Ovary (tissue), 9 donors: ENCODE measurements around the gene ZNF593OS. TPM values are rescaled to one million over a fixed set of nuclear protein-coding genes. Genes with fewer than 3 reads are reported as not detected.

ENCODE experiments used
- DNase-seq, 5 donors: peaks; one replicate each; pipeline ENCODE4 v3.0.0-alpha.2; 2019 to 2020
- H3K27ac ChIP-seq, 2 donors: fragments of 200-600 bp; one replicate each; pipeline versions ENCODE4 v1.5.1 to v1.8.0; 2019 to 2022
- H3K27me3 ChIP-seq: fragments of 200-600 bp; one replicate; pipeline ENCODE4 v1.8.0; 2022
- H3K36me3 ChIP-seq: fragments of 200-600 bp; sonication (generic); one replicate; pipeline ENCODE4 v1.5.1; 2019
- H3K4me1 ChIP-seq: one replicate; pipeline ENCODE4 v1.8.1; 2013; ENCODE audit warnings: mild to moderate bottlenecking, moderate library complexity; ENCODE audit not compliant: insufficient read depth
- H3K4me3 ChIP-seq: fragments of 200-600 bp; sonication (generic); one replicate; pipeline ENCODE4 v1.5.1; 2017
- H3K9me3 ChIP-seq, 2 donors: fragments of 200-600 bp in 1 of 2; sonication (generic) in 1 of 2; one replicate each; pipeline versions ENCODE4 v1.5.1 to v1.8.1; 2013 to 2019; ENCODE audit warnings: mild to moderate bottlenecking in 1 of 2, moderate library complexity in 1 of 2
- EP300 ChIP-seq: sonication (generic); formaldehyde crosslinking; IDR thresholded peaks from one replicate; pipeline ENCODE4 v1.6.1; 2017; ENCODE audit warnings: antibody characterized with exemption
- POLR2A ChIP-seq: fragments of 450-650 bp; IDR thresholded peaks from one replicate; pipeline ENCODE4 v1.6.1; 2017; ENCODE audit warnings: antibody characterized with exemption, mild to moderate bottlenecking, moderate library complexity
- WGBS, 3 donors: extraction: QIAGEN DNeasy Blood & Tissue Kit in 1 of 3; methylation state at CpG; one replicate each; pipeline versions ENCODE4 v1.1.5 to v1.1.7; 2013 to 2017; 5-methylcytosine and 5-hydroxymethylcytosine counted together
- intact Hi-C, 4 donors: fragments of 100-400 bp; cut with DNase I; formaldehyde crosslinking; loops; one replicate each; pipeline versions ENCODE4 v1.11.0 to v1.15.1; 2022 to 2023
- polyA plus RNA-seq, 2 donors: library from polyadenylated mRNA; stranded (reverse); fragments of 200-250 nt in 1 of 2; fragments of 350-450 nt in 1 of 2; fragmentation: Illumina TruSeq in 1 of 2; extraction: RNeasy Lipid Tissue Mini Kit (QIAGEN cat#74804) in 1 of 2; gene quantifications; one replicate each; pipeline ENCODE4 v1.2.3, GENCODE V29; 2013 to 2014
- total RNA-seq, 7 donors: library from RNA; depleted of rRNA in 2 of 7; stranded (reverse); fragments of >200 nt in 2 of 7; fragmentation: NEBNext Ultra II Directional in 3 of 7; extraction: Animal tissue kit (Norgen Biotek cat#: 25700) in 3 of 7; gene quantifications; one replicate each; pipeline versions ENCODE4 v1.1.0 to v1.2.4, GENCODE V29; 2016 to 2023
- TF ChIP-seq, protein P1 (sequence below), 3 donors: fragments of 450-650 bp in 2 of 3; fragments of 200-600 bp in 1 of 3; IDR thresholded peaks; one replicate each; pipeline versions ENCODE4 v1.5.1 to v1.8.0; 2016 to 2022; ENCODE audit warnings: antibody characterized with exemption in 3 of 3, mild to moderate bottlenecking in 1 of 3
- donor health status: DM: no; HTN: no; CAD: no; lungs with moderate emphysema.
- donor health status: DM: no; HTN: no; CAD: no.
- donor health status: Bipolar disorder and iron deficiency.
- donor health status: DM: yes; HTN: yes; CAD: no.
- donor health status: DM: no; HTN: no; CAD: no.
- donor health status: DM: yes; HTN: yes; CAD: no.

ZNF593OS gene
- total and polyA plus RNA-seq, 9 donors = 0.54 TPM; not detected in 8

DNA sequence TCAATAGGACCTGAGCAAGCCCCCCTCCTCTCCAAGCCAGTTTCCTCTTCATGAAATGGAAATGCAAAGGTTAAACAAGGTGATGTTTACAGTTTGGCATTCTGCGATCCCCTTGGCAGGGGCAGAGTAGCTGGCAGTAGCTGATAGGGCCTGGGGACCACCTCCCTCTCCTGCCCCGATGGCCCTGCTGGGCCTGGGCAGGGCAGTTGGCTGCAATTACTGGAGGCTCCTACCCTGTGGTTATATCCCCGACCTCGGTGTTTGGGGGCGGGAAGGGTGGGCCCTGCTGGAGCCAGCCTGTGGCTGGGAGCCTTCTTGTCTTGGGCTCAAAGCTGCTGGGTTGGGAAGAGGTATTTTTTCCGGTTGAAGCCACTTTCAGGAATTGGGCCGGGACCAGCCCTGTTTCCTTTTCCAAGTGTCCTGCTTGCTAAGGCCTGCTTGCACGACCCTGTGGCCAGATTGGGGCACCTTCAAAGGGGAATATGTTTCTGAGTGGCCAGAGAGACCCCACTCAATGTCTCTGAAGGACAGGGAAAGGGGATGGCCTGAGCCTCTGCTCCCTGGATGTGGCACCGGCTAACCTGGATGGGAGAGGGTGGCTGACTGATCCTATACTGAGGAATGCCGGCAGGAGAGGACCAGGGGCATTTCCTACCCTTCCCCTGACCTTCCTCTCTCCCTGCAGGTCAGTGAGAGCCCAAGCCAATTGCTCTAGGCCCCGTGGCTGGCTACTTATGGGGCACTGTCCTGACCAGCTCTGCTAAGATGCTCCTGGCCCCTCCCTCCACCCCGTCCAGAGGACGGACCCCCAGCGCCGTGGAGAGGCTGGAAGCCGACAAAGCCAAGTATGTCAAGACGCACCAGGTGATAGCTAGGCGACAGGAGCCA lies 10.9 kb downstream of the ZNF593OS start:
- TF ChIP-seq POLR2A = no peak
- TF ChIP-seq, protein P1, sequence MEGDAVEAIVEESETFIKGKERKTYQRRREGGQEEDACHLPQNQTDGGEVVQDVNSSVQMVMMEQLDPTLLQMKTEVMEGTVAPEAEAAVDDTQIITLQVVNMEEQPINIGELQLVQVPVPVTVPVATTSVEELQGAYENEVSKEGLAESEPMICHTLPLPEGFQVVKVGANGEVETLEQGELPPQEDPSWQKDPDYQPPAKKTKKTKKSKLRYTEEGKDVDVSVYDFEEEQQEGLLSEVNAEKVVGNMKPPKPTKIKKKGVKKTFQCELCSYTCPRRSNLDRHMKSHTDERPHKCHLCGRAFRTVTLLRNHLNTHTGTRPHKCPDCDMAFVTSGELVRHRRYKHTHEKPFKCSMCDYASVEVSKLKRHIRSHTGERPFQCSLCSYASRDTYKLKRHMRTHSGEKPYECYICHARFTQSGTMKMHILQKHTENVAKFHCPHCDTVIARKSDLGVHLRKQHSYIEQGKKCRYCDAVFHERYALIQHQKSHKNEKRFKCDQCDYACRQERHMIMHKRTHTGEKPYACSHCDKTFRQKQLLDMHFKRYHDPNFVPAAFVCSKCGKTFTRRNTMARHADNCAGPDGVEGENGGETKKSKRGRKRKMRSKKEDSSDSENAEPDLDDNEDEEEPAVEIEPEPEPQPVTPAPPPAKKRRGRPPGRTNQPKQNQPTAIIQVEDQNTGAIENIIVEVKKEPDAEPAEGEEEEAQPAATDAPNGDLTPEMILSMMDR (IDR thresholded peaks at IDR 0.05) = no peak
- TF ChIP-seq EP300 = no peak
- peak in 1 of 5 donors; percentile 25 for DNase-seq

DNA sequence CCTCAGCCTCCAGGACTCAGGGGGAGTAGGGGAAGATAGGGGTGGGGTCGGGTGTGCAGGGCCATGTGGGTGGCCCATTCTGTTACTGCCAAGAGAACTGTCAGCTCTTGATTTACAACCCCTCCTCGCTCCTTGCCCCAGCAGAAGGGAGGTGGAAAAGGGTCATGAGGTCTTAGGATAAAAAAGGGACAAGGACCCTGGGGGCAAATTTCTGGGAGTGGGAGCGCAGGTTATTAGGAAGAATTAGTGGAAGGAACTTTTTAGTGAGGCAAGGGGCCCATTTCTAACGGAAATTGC lies 11.9 kb downstream of the ZNF593OS start:
- Histone ChIP-seq H3K4me1 (peaks cover 8% of the 10 kb centered on the region), H3K27ac (no peak overlapping the region), H3K27me3 (no peaks in the 10 kb centered on the region), H3K36me3 (no peaks in the 10 kb centered on the region), H3K4me3 (no peak overlapping the region), H3K9me3 (no peaks in the 10 kb centered on the region)
- TF ChIP-seq POLR2A (no peak), EP300 (no peak)
- TF ChIP-seq, protein P1 (IDR thresholded peaks at IDR 0.05) = no peak
- DNase-seq = no peak
- intact Hi-C loops = loop anchor here in 3 of 4 donors (5.0 to 10.0 kb wide), 3 partner anchors 47 to 125 kb away; partner anchors contain the start of gene PDIK1L (in 1 of the 3)
- 53 to 64% (median 54%) methylated on average over 4 of the region's 4 CpGs for WGBS, 3 donors

More for the DNA sequence above, 10.9 kb downstream of the ZNF593OS start:
- WGBS, 3 donors = 43 to 52% (median 49%) methylated on average over 18 of the region's 18 CpGs
- Histone ChIP-seq H3K27ac (no peak overlapping the region), H3K4me3 (peak overlapping the region; percentile 38), H3K27me3 (no peaks in the 10 kb centered on the region), H3K36me3 (no peaks in the 10 kb centered on the region), H3K9me3 (no peaks in the 10 kb centered on the region), H3K4me1 (peaks cover 8% of the 10 kb centered on the region)
- intact Hi-C loops = loop anchor here in 1 of 4 donors (5.0 kb wide), 1 partner anchor 48 kb away; the partner anchor contains the start of gene PDIK1L

DNA sequence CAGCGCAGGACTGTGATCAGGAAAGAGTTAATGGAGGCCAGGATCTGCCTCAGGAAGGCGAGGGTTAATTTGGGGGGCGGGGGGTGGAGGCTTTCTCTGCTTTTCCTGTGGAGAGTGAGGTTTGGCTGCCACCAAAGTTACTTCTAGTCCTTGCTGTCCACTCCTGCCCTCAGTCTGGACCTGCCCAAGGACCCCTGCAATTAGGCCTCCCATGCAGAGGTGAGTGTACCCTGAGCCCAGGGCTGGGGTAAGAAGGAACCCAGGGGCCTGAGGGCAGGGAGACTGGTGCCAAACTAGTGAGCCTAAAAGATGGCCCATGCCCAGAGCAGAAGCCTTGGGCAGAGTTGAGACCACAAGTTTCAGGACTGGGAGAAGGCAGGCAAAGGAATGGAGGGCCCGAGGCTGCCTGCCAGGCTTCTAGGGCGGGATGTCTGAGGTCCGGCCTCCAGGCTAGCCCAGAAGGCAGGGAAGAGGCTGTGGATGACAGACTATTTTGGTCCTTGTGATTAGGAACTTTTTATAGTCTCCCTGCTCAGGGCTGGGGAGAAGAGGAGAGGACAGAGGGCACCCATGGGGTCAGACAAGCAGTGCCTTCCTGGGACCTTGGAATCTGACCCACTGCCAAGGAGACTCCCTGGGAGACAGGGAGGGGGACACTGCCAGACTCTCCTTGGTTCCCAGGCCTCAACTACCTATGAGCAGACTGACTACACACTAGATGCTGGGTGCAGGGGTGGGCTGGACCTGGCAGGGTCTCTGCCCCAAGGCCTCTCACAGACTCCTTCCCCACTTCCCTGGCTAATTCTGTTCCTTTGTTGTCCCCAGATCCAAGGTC lies 12.5 kb downstream of the ZNF593OS start, which contains the start of gene FAM110D:
TSS of gene FAM110D (plus strand) at position 172 of the 835 bp plus-strand sequence. CDS start 2,213 bp downstream, outside the sequence.
- peaks cover 5% of the 10 kb centered on the region for H3K4me1 ChIP-seq
- H3K4me3 ChIP-seq = no peak within 1 kb of the TSS
- DNase-seq = peak in 1 of 5 donors; percentile 23
- no peaks in the 10 kb centered on the region for H3K9me3 ChIP-seq
- intact Hi-C loops = loop anchor here in 2 of 4 donors (5.0 to 10.0 kb wide), 2 partner anchors 57 to 124 kb away; no protein-coding TSS in a partner anchor
- TF ChIP-seq EP300 (no peak), POLR2A (no peak)
- TF ChIP-seq, protein P1 (IDR thresholded peaks at IDR 0.05) = no peak
- H3K27me3 ChIP-seq = no peaks in the 10 kb centered on the region
- WGBS, 3 donors = 41 to 46% (median 43%) methylated on average over 6 of the region's 6 CpGs
- H3K36me3 ChIP-seq = no peaks in the 10 kb centered on the region
- H3K27ac ChIP-seq = no peak within 1 kb of the TSS

DNA sequence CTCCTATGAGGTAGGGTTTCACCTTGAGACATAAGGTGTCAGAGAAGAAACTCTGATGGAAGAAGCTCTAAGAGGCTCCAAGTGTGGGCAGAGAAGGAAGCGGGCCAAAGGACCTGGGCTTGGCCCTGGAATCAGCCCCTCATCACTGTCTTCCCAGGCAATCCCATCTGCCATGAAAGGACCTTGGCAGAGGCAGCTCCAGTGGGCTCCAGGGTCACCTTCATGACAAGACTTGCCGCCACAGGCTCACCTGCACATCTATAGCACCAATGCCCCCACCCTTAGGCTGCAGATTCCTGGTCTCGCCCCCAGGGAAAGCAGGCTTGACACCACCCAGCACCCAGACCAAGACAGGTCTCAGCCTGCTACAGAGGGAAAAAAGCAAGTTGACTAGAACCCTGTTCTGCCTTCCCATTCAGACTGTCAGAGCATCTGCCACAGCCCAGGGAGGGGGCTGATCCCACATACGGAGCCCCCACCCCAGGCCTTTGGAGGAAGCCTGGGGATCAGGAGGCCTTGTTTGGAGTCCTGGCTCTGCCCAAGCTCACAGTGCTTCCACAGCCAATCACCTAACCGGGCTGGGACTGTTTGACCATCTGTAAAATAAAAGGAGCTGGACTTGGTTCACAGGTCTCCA lies 13.2 kb downstream of the ZNF593OS start:
- DNase-seq = no peak
- 78 to 83% (median 78%) methylated on average over 5 of the region's 5 CpGs for WGBS, 3 donors
- TF ChIP-seq, protein P1 (IDR thresholded peaks at IDR 0.05) = no peak
- TF ChIP-seq POLR2A (no peak), EP300 (no peak)
- H3K4me1 ChIP-seq = peaks cover 3% of the 10 kb centered on the region
- no peak overlapping the region for H3K27ac ChIP-seq
- H3K36me3 ChIP-seq = no peaks in the 10 kb centered on the region
- H3K27me3 ChIP-seq = no peaks in the 10 kb centered on the region
- no peaks in the 10 kb centered on the region for H3K9me3 ChIP-seq
- H3K4me3 ChIP-seq = no peak overlapping the region
- intact Hi-C loops = loop anchor here in 2 of 4 donors (5.0 to 10.0 kb wide), 2 partner anchors 56 to 124 kb away; no protein-coding TSS in a partner anchor
